ENCODE data around the gene PROSER1.

- TF ChIP-seq, protein P1, sequence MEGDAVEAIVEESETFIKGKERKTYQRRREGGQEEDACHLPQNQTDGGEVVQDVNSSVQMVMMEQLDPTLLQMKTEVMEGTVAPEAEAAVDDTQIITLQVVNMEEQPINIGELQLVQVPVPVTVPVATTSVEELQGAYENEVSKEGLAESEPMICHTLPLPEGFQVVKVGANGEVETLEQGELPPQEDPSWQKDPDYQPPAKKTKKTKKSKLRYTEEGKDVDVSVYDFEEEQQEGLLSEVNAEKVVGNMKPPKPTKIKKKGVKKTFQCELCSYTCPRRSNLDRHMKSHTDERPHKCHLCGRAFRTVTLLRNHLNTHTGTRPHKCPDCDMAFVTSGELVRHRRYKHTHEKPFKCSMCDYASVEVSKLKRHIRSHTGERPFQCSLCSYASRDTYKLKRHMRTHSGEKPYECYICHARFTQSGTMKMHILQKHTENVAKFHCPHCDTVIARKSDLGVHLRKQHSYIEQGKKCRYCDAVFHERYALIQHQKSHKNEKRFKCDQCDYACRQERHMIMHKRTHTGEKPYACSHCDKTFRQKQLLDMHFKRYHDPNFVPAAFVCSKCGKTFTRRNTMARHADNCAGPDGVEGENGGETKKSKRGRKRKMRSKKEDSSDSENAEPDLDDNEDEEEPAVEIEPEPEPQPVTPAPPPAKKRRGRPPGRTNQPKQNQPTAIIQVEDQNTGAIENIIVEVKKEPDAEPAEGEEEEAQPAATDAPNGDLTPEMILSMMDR (IDR thresholded peaks at IDR 0.05), result no peak
- TF ChIP-seq POLR2A (IDR thresholded peaks at IDR 0.05) (no peak), EP300 (IDR thresholded peaks at IDR 0.05) (no peak)
Measured at GRCh38 chr13:39013462-39013861, 24.4 kb downstream of the PROSER1 start.

All from tibial nerve (tissue), 4 donors.